ENCODE results near the gene CAP2.

DNA sequence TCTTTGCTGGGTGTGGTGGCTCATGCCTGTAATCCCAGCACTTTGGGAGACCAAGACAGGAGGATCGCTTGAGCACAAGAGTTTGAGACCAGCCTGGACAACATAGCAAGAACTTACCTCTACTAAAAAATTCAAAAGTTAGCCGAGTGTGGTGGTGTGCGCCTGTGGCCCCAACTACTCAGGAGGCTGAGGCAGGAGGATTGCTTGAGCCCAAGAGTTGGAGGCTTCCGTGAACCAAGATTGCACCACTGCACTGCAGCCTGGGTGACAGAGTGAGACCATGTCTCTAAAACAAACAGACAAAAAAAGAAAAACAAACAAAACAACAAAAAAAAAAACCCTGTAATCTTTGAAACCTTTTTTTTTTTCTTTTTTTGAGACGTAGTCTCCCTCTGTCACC lies 67.5 kb downstream of the CAP2 start:
- TF ChIP-seq, protein P1, sequence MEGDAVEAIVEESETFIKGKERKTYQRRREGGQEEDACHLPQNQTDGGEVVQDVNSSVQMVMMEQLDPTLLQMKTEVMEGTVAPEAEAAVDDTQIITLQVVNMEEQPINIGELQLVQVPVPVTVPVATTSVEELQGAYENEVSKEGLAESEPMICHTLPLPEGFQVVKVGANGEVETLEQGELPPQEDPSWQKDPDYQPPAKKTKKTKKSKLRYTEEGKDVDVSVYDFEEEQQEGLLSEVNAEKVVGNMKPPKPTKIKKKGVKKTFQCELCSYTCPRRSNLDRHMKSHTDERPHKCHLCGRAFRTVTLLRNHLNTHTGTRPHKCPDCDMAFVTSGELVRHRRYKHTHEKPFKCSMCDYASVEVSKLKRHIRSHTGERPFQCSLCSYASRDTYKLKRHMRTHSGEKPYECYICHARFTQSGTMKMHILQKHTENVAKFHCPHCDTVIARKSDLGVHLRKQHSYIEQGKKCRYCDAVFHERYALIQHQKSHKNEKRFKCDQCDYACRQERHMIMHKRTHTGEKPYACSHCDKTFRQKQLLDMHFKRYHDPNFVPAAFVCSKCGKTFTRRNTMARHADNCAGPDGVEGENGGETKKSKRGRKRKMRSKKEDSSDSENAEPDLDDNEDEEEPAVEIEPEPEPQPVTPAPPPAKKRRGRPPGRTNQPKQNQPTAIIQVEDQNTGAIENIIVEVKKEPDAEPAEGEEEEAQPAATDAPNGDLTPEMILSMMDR (IDR thresholded peaks at IDR 0.05) = no peak
- no peak for TF ChIP-seq POLR2A (IDR thresholded peaks at IDR 0.05)
